Measurements from ENCODE around the gene PLPPR3. TPM values are rescaled to one million over a fixed set of nuclear protein-coding genes. Genes with fewer than 3 reads are reported as not detected.

Gene PLPPR3
- polyA plus RNA-seq, 1 donor from 2014 or later: 239 TPM

DNA sequence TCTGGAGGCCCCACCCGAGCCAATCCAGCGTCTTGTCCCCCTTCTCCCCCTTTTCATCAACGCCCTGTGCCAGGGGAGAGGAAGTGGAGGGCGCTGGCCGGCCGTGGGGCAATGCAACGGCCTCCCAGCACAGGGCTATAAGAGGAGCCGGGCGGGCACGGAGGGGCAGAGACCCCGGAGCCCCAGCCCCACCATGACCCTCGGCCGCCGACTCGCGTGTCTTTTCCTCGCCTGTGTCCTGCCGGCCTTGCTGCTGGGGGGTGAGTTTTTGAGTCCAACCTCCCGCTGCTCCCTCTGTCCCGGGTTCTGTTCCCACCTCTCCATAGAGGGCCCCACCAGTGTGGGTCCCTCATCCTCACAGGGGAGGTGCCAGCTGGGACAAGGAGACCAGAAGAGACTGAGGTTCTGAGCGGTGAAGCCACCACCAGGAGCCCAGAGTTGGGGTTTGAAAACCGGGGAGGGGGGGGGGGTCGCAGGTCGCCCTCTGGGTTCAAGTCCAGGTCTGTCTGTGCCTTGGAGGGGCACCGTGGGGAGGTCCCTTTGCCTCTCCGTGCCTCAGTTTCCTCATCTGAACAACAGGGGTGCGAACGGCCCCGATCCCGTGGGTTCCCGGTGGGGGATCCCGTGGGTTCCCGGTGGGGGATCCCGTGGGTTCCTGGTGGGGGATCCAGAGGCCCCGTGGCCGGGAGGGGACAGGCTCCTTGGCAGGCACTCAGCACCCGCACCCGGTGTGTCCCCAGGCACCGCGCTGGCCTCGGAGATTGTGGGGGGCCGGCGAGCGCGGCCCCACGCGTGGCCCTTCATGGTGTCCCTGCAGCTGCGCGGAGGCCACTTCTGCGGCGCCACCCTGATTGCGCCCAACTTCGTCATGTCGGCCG is 30.6 kb upstream of the PLPPR3 start, which contains the start of gene ELANE:
Gene ELANE, plus strand, starts transcription at position 168 of the 878 bp plus-strand sequence. Its CDS starts 26 bp downstream, at position 194.
- Histone ChIP-seq H3K4me2 (ENCODE audit: low read length) (no peak within 1 kb of the TSS), H4K20me1 (ENCODE audit: insufficient read depth) (no peaks in the 10 kb centered on the region), H3K9me2 (ENCODE audit: insufficient read depth, low read length) (no peaks in the 10 kb centered on the region), H3F3A (ENCODE audit: insufficient read depth, low read length, poor library complexity, severe bottlenecking) (no peaks in the 10 kb centered on the region), H3K79me2 (replicated peaks; ENCODE audit: insufficient read depth, low read length) (no peaks in the 10 kb centered on the region), H3K27me3 (ENCODE audit: insufficient read depth, low read depth, low read length) (no peaks in the 10 kb centered on the region), H2AFZ (ENCODE audit: low read depth, low read length) (no peak within 1 kb of the TSS), H3K9ac (ENCODE audit: low read length) (no peak within 1 kb of the TSS), H3K36me3 (ENCODE audit: insufficient read depth, low read length) (no peaks in the 10 kb centered on the region), H3K9me3 (ENCODE audit: low read length) (no peaks in the 10 kb centered on the region), H3K4me3 (ENCODE audit: low read length) (no peak within 1 kb of the TSS), H3K27ac (ENCODE audit: low read length) (no peak within 1 kb of the TSS)
- TF ChIP-seq RAD21 (conservative IDR thresholded peaks at IDR 0.05): no peak
- TF ChIP-seq SMC3 (conservative IDR thresholded peaks at IDR 0.05; ENCODE audit: poor library complexity): no peak
- TF ChIP-seq, protein P1, sequence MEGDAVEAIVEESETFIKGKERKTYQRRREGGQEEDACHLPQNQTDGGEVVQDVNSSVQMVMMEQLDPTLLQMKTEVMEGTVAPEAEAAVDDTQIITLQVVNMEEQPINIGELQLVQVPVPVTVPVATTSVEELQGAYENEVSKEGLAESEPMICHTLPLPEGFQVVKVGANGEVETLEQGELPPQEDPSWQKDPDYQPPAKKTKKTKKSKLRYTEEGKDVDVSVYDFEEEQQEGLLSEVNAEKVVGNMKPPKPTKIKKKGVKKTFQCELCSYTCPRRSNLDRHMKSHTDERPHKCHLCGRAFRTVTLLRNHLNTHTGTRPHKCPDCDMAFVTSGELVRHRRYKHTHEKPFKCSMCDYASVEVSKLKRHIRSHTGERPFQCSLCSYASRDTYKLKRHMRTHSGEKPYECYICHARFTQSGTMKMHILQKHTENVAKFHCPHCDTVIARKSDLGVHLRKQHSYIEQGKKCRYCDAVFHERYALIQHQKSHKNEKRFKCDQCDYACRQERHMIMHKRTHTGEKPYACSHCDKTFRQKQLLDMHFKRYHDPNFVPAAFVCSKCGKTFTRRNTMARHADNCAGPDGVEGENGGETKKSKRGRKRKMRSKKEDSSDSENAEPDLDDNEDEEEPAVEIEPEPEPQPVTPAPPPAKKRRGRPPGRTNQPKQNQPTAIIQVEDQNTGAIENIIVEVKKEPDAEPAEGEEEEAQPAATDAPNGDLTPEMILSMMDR (IDR thresholded peaks at IDR 0.05; ENCODE audit: poor library complexity, severe bottlenecking): no peak
- TF ChIP-seq POLR2AphosphoS5 (IDR thresholded peaks at IDR 0.05): no peak
- no peak for TF ChIP-seq TAF1 (IDR thresholded peaks at IDR 0.05; ENCODE audit: low read depth)
- TF ChIP-seq EZH2 (IDR thresholded peaks at IDR 0.05; ENCODE audit: borderline replicate concordance, insufficient read depth, low read length, poor library complexity, severe bottlenecking): no peak
- TF ChIP-seq, protein P2, sequence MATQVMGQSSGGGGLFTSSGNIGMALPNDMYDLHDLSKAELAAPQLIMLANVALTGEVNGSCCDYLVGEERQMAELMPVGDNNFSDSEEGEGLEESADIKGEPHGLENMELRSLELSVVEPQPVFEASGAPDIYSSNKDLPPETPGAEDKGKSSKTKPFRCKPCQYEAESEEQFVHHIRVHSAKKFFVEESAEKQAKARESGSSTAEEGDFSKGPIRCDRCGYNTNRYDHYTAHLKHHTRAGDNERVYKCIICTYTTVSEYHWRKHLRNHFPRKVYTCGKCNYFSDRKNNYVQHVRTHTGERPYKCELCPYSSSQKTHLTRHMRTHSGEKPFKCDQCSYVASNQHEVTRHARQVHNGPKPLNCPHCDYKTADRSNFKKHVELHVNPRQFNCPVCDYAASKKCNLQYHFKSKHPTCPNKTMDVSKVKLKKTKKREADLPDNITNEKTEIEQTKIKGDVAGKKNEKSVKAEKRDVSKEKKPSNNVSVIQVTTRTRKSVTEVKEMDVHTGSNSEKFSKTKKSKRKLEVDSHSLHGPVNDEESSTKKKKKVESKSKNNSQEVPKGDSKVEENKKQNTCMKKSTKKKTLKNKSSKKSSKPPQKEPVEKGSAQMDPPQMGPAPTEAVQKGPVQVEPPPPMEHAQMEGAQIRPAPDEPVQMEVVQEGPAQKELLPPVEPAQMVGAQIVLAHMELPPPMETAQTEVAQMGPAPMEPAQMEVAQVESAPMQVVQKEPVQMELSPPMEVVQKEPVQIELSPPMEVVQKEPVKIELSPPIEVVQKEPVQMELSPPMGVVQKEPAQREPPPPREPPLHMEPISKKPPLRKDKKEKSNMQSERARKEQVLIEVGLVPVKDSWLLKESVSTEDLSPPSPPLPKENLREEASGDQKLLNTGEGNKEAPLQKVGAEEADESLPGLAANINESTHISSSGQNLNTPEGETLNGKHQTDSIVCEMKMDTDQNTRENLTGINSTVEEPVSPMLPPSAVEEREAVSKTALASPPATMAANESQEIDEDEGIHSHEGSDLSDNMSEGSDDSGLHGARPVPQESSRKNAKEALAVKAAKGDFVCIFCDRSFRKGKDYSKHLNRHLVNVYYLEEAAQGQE (IDR thresholded peaks at IDR 0.05; ENCODE audit: borderline replicate concordance): no peak
- no peak for TF ChIP-seq MXI1 (conservative IDR thresholded peaks at IDR 0.05; ENCODE audit: poor library complexity, severe bottlenecking)
- no peak for TF ChIP-seq EP300 (conservative IDR thresholded peaks at IDR 0.05; ENCODE audit: poor library complexity, severe bottlenecking)

DNA sequence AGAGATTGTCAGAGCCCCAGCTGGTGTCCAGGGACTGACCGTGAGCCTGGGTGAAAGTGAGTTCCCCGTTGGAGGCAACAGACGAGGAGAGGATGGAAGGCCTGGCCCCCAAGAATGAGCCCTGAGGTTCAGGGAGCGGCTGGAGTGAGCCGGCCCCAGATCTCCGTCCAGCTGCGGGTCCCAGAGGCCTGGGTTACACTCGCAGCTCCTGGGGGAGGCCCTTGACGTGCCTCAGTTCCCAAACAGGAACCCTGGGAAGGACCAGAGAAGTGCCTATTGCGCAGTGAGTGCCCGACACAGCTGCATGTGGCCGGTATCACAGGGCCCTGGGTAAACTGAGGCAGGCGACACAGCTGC is 29.2 kb upstream of the PLPPR3 start:
- H3K27ac ChIP-seq (ENCODE audit: low read length): no peak overlapping the region
- H3K4me3 ChIP-seq (ENCODE audit: low read length): no peak overlapping the region
- no peaks in the 10 kb centered on the region for H3K9me3 ChIP-seq (ENCODE audit: low read length)
- no peaks in the 10 kb centered on the region for H3K27me3 ChIP-seq (ENCODE audit: insufficient read depth, low read depth, low read length)
- no peak for TF ChIP-seq RAD21 (conservative IDR thresholded peaks at IDR 0.05)
- TF ChIP-seq SMC3 (conservative IDR thresholded peaks at IDR 0.05; ENCODE audit: poor library complexity): no peak
- no peak for TF ChIP-seq MXI1 (conservative IDR thresholded peaks at IDR 0.05; ENCODE audit: poor library complexity, severe bottlenecking)
- TF ChIP-seq POLR2AphosphoS5 (IDR thresholded peaks at IDR 0.05): no peak
- H3K9me2 ChIP-seq (ENCODE audit: insufficient read depth, low read length): no peaks in the 10 kb centered on the region
- H3K36me3 ChIP-seq (ENCODE audit: insufficient read depth, low read length): no peaks in the 10 kb centered on the region
- no peaks in the 10 kb centered on the region for H4K20me1 ChIP-seq (ENCODE audit: insufficient read depth)
- no peaks in the 10 kb centered on the region for H3K79me2 ChIP-seq (replicated peaks; ENCODE audit: insufficient read depth, low read length)
- H3K9ac ChIP-seq (ENCODE audit: low read length): no peak overlapping the region
- H3F3A ChIP-seq (ENCODE audit: insufficient read depth, low read length, poor library complexity, severe bottlenecking): no peaks in the 10 kb centered on the region
- no peak overlapping the region for H3K4me2 ChIP-seq (ENCODE audit: low read length)
- no peak overlapping the region for H2AFZ ChIP-seq (ENCODE audit: low read depth, low read length)
